ENCODE data around the gene LXN. TPM values are rescaled to one million over a fixed set of nuclear protein-coding genes. Genes with fewer than 3 reads are reported as not detected.
A peak's percentile ranks its signal among the peaks of the same experiment; 100 is the strongest.

The LXN gene
- total RNA-seq, 2 donors from 2014 or later: 8.8 to 10.0 TPM

GRCh38 chr3:158660711-158661110 lies 11.7 kb downstream of the LXN start:
- no peak overlapping the region for H3K4me3 ChIP-seq (ENCODE audit: low read length)
- 91 to 100% methylated on average over 2 to 4 of the region's 4 CpGs for WGBS, 2 experiments (ENCODE audit: insufficient coverage in 1 of 2, insufficient read length in 1 of 2)
- no peaks in the 10 kb centered on the region for H3K27me3 ChIP-seq (ENCODE audit: control insufficient read depth, insufficient read depth, low read length, poor library complexity, severe bottlenecking)
- no peaks in the 10 kb centered on the region for H3K4me1 Mint-ChIP-seq
- no peaks in the 10 kb centered on the region for H3K4me1 ChIP-seq (ENCODE audit: control insufficient read depth, insufficient read depth, low read length)
- no peak overlapping the region for H3K27ac ChIP-seq (ENCODE audit: low read depth, low read length)
- H3K4me3 Mint-ChIP-seq: no peak overlapping the region
- H3K36me3 Mint-ChIP-seq (ENCODE audit: low read depth): peaks cover 34% of the 10 kb centered on the region
- H3K36me3 ChIP-seq (ENCODE audit: control insufficient read depth, insufficient read depth, low read length): peaks cover 87% of the 10 kb centered on the region
- no peaks in the 10 kb centered on the region for H3K9me3 Mint-ChIP-seq
- no peak for DNase-seq
- H3K27ac Mint-ChIP-seq: no peak overlapping the region
- TF ChIP-seq, protein P1, sequence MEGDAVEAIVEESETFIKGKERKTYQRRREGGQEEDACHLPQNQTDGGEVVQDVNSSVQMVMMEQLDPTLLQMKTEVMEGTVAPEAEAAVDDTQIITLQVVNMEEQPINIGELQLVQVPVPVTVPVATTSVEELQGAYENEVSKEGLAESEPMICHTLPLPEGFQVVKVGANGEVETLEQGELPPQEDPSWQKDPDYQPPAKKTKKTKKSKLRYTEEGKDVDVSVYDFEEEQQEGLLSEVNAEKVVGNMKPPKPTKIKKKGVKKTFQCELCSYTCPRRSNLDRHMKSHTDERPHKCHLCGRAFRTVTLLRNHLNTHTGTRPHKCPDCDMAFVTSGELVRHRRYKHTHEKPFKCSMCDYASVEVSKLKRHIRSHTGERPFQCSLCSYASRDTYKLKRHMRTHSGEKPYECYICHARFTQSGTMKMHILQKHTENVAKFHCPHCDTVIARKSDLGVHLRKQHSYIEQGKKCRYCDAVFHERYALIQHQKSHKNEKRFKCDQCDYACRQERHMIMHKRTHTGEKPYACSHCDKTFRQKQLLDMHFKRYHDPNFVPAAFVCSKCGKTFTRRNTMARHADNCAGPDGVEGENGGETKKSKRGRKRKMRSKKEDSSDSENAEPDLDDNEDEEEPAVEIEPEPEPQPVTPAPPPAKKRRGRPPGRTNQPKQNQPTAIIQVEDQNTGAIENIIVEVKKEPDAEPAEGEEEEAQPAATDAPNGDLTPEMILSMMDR (conservative IDR thresholded peaks at IDR 0.05): no peak
- H3K9me3 ChIP-seq (ENCODE audit: control insufficient read depth, low read length): no peaks in the 10 kb centered on the region
- H3K9ac ChIP-seq (ENCODE audit: extremely low read depth, low read length, poor library complexity, severe bottlenecking): no peak overlapping the region
- H3K27me3 Mint-ChIP-seq (ENCODE audit: insufficient read depth): no peaks in the 10 kb centered on the region

GRCh38 chr3:158659454-158660237 lies 12.8 kb downstream of the LXN start:
- Mint-ChIP-seq H3K4me3 (no peak overlapping the region), H3K36me3 (ENCODE audit: low read depth) (peaks cover 34% of the 10 kb centered on the region), H3K27ac (no peak overlapping the region), H3K27me3 (ENCODE audit: insufficient read depth) (no peaks in the 10 kb centered on the region), H3K9me3 (no peaks in the 10 kb centered on the region), H3K4me1 (no peaks in the 10 kb centered on the region)
- H3K4me3 ChIP-seq (ENCODE audit: low read length): no peak overlapping the region
- TF ChIP-seq, protein P1 (conservative IDR thresholded peaks at IDR 0.05): peak; percentile 82
- DNase-seq: peak; percentile 75
- no peak overlapping the region for H3K9ac ChIP-seq (ENCODE audit: extremely low read depth, low read length, poor library complexity, severe bottlenecking)
- no peaks in the 10 kb centered on the region for H3K27me3 ChIP-seq (ENCODE audit: control insufficient read depth, insufficient read depth, low read length, poor library complexity, severe bottlenecking)
- no peaks in the 10 kb centered on the region for H3K4me1 ChIP-seq (ENCODE audit: control insufficient read depth, insufficient read depth, low read length)
- H3K9me3 ChIP-seq (ENCODE audit: control insufficient read depth, low read length): no peaks in the 10 kb centered on the region
- peaks cover 84% of the 10 kb centered on the region for H3K36me3 ChIP-seq (ENCODE audit: control insufficient read depth, insufficient read depth, low read length)
- H3K27ac ChIP-seq (ENCODE audit: low read depth, low read length): no peak overlapping the region
- 71 to 100% methylated on average over 2 to 7 of the region's 7 CpGs for WGBS, 2 experiments (ENCODE audit: insufficient coverage in 1 of 2, insufficient read length in 1 of 2)

- H3K4me3 ChIP-seq (ENCODE audit: low read length): no peak overlapping the region
- no peaks in the 10 kb centered on the region for H3K9me3 Mint-ChIP-seq
- TF ChIP-seq, protein P1 (conservative IDR thresholded peaks at IDR 0.05): no peak
- no peaks in the 10 kb centered on the region for H3K4me1 Mint-ChIP-seq
- H3K9me3 ChIP-seq (ENCODE audit: control insufficient read depth, low read length): no peaks in the 10 kb centered on the region
- no peak overlapping the region for H3K27ac Mint-ChIP-seq
- H3K9ac ChIP-seq (ENCODE audit: extremely low read depth, low read length, poor library complexity, severe bottlenecking): no peak overlapping the region
- no peak overlapping the region for H3K4me3 Mint-ChIP-seq
- H3K36me3 ChIP-seq (ENCODE audit: control insufficient read depth, insufficient read depth, low read length): peaks cover 85% of the 10 kb centered on the region
- no peaks in the 10 kb centered on the region for H3K27me3 Mint-ChIP-seq (ENCODE audit: insufficient read depth)
- H3K4me1 ChIP-seq (ENCODE audit: control insufficient read depth, insufficient read depth, low read length): no peaks in the 10 kb centered on the region
- DNase-seq: no peak
- no peaks in the 10 kb centered on the region for H3K27me3 ChIP-seq (ENCODE audit: control insufficient read depth, insufficient read depth, low read length, poor library complexity, severe bottlenecking)
- 98 to 100% methylated on average over 1 to 7 of the region's 7 CpGs for WGBS, 2 experiments (ENCODE audit: insufficient coverage in 1 of 2, insufficient read length in 1 of 2)
- H3K36me3 Mint-ChIP-seq (ENCODE audit: low read depth): peaks cover 29% of the 10 kb centered on the region
- no peak overlapping the region for H3K27ac ChIP-seq (ENCODE audit: low read depth, low read length)
These were observed 13.6 kb downstream of the LXN start for GRCh38 chr3:158658889-158659288.
